Measurements from ENCODE around the gene SDC4. TPM values are rescaled to one million over a fixed set of nuclear protein-coding genes. Genes with fewer than 3 reads are reported as not detected.

SDC4 gene
- polyA plus RNA-seq, 1 of the 3 experiments (the other 2 are of a cell fraction): 131 TPM

GRCh38 chr20:45289942-45290676 lies 58.1 kb downstream of the SDC4 start:
- TF ChIP-seq MXI1 (IDR thresholded peaks at IDR 0.05; ENCODE audit: low read depth, low read length) (no peak), EP300 (IDR thresholded peaks at IDR 0.05; ENCODE audit: borderline replicate concordance in 1 of 2, low read depth in 1 of 2, low read length in 1 of 2) (no peak), PBX3 (IDR thresholded peaks at IDR 0.05) (no peak), RAD21 (IDR thresholded peaks at IDR 0.05; ENCODE audit: low read length) (no peak), GATA2 (CRISPR knock-in tag; IDR thresholded peaks at IDR 0.05) (no peak), TCF12 (IDR thresholded peaks at IDR 0.05) (no peak), ELF1 (IDR thresholded peaks at IDR 0.05) (no peak), TEAD4 (IDR thresholded peaks at IDR 0.05; ENCODE audit: borderline replicate concordance, insufficient read depth) (no peak)
- Histone ChIP-seq H3K9me3 (no peaks in the 10 kb centered on the region), H3K4me3 (ENCODE audit: low read depth in 2 of 2, low read length in 1 of 2) (no peak overlapping the region), H3K4me2 (no peak overlapping the region), H3K9ac (no peak overlapping the region), H3F3A (replicated peaks; ENCODE audit: insufficient read depth) (peaks cover 4% of the 10 kb centered on the region), H3K36me3 (replicated peaks in 1 of 2; ENCODE audit: control insufficient read depth in 1 of 2, insufficient read depth in 2 of 2, low read length in 1 of 2) (no peaks in the 10 kb centered on the region), H3K79me2 (ENCODE audit: insufficient read depth) (no peaks in the 10 kb centered on the region), H2AFZ (ENCODE audit: low read depth) (no peak overlapping the region), H4K20me1 (ENCODE audit: insufficient read depth) (no peaks in the 10 kb centered on the region), H3K4me1 (ENCODE audit: control insufficient read depth in 1 of 2, insufficient read depth in 2 of 2, low read depth in 1 of 2, low read length in 1 of 2) (peaks cover 0 to 3% of the 10 kb centered on the region in 2 experiments; a peak in 1 of 4 replicates), H3K27ac (ENCODE audit: low read depth in 2 of 2, low read length in 1 of 2) (no peak overlapping the region), H3K9me2 (no peaks in the 10 kb centered on the region), H3K27me3 (ENCODE audit: insufficient read depth) (peaks cover 6% of the 10 kb centered on the region)
- POLR2A ChIA-PET: no interaction called here
- DNase-seq: no peak
- 56% methylated on average over 13 of the region's 13 CpGs for WGBS (ENCODE audit: low lambda C conversion rate)
- CTCF ChIA-PET: interaction anchor here (0.6 to 7.9 kb wide), 54 partner anchors 9 to 481 kb away, joined by 3 to 113 read pairs (median 4); partner anchors contain the start of genes KCNS1, RBPJL and SYS1

- 67% methylated on average over 5 of the region's 5 CpGs for WGBS (ENCODE audit: low lambda C conversion rate)
- no peaks in the 10 kb centered on the region for H4K20me1 ChIP-seq (ENCODE audit: insufficient read depth)
Observed at GRCh38 chr20:45288860-45289259, 59.4 kb downstream of the SDC4 start.

More at GRCh38 chr20:45288860-45289259, 59.4 kb downstream of the SDC4 start:
- Histone ChIP-seq H3K79me2 (ENCODE audit: insufficient read depth) (no peaks in the 10 kb centered on the region), H2AFZ (ENCODE audit: low read depth) (no peak overlapping the region), H3K4me1 (ENCODE audit: control insufficient read depth in 1 of 2, insufficient read depth in 2 of 2, low read depth in 1 of 2, low read length in 1 of 2) (peaks cover 0 to 3% of the 10 kb centered on the region in 2 experiments; a peak in 1 of 4 replicates), H3K4me2 (no peak overlapping the region), H3F3A (replicated peaks; ENCODE audit: insufficient read depth) (peaks cover 4% of the 10 kb centered on the region), H3K27ac (ENCODE audit: low read depth in 2 of 2, low read length in 1 of 2) (no peak overlapping the region), H3K9me3 (no peaks in the 10 kb centered on the region), H3K36me3 (replicated peaks in 1 of 2; ENCODE audit: control insufficient read depth in 1 of 2, insufficient read depth in 2 of 2, low read length in 1 of 2) (no peaks in the 10 kb centered on the region), H3K9ac (no peak overlapping the region), H3K4me3 (ENCODE audit: low read depth in 2 of 2, low read length in 1 of 2) (no peak overlapping the region), H3K27me3 (ENCODE audit: insufficient read depth) (peaks cover 6% of the 10 kb centered on the region), H3K9me2 (no peaks in the 10 kb centered on the region)
- no peak for DNase-seq
- POLR2A ChIA-PET: no interaction called here
- TF ChIP-seq GABPA (IDR thresholded peaks at IDR 0.05; ENCODE audit: low read depth): no peak
- no peak for TF ChIP-seq RCOR1 (IDR thresholded peaks at IDR 0.05; ENCODE audit: low read length)
- no peak for TF ChIP-seq MXI1 (IDR thresholded peaks at IDR 0.05; ENCODE audit: low read depth, low read length)
- no peak for TF ChIP-seq RXRA (IDR thresholded peaks at IDR 0.05; ENCODE audit: borderline replicate concordance, low read depth)
- TF ChIP-seq REST (IDR thresholded peaks at IDR 0.05; ENCODE audit: low read depth, low read length): no peak
- TF ChIP-seq EP300 (IDR thresholded peaks at IDR 0.05; ENCODE audit: borderline replicate concordance in 1 of 2, low read depth in 1 of 2, low read length in 1 of 2): no peak
- CTCF ChIA-PET: interaction anchor here (0.9 to 7.9 kb wide), 2 partner anchors 191 to 245 kb away, joined by 3 to 113 read pairs; partner anchors contain the start of gene KCNS1
